NCI-H1092 treated with DMSO at 0.1 percent for 48 hours (cell line): ENCODE results near the gene PKD1.

Experiments
- DNase-seq: peaks from one replicate; lab custom pipeline; 2025; lab: John Stamatoyannopoulos, UW

Gene PKD1

DNA sequence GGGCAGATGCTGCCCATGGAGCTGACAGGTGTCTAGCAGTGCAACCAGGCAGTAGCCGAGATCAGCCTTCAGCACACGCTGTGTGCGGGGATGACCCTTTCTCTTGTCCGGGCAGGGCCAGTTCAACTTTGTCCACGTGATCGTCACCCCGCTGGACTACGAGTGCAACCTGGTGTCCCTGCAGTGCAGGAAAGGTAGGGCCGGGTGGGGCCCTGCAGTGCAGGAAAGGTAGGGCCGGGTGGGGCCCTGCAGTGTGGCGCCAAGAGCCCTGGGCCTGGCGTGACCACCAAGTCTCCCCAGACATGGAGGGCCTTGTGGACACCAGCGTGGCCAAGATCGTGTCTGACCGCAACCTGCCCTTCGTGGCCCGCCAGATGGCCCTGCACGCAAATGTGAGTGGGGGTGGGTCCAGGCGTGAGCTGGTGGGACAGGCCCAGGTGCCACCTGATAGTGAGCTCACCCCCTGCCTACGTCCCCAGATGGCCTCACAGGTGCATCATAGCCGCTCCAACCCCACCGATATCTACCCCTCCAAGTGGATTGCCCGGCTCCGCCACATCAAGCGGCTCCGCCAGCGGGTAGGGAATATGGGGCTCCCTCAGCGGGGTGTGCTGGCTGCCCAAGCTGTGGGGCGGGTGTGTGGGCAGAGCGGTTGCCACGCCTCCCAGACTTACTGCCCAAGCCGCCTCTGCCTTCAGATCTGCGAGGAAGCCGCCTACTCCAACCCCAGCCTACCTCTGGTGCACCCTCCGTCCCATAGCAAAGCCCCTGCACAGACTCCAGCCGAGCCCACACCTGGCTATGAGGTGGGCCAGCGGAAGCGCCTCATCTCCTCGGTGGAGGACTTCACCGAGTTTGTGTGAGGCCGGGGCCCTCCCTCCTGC is 47.7 kb downstream of the PKD1 start:
- DNase-seq: no peak

DNA sequence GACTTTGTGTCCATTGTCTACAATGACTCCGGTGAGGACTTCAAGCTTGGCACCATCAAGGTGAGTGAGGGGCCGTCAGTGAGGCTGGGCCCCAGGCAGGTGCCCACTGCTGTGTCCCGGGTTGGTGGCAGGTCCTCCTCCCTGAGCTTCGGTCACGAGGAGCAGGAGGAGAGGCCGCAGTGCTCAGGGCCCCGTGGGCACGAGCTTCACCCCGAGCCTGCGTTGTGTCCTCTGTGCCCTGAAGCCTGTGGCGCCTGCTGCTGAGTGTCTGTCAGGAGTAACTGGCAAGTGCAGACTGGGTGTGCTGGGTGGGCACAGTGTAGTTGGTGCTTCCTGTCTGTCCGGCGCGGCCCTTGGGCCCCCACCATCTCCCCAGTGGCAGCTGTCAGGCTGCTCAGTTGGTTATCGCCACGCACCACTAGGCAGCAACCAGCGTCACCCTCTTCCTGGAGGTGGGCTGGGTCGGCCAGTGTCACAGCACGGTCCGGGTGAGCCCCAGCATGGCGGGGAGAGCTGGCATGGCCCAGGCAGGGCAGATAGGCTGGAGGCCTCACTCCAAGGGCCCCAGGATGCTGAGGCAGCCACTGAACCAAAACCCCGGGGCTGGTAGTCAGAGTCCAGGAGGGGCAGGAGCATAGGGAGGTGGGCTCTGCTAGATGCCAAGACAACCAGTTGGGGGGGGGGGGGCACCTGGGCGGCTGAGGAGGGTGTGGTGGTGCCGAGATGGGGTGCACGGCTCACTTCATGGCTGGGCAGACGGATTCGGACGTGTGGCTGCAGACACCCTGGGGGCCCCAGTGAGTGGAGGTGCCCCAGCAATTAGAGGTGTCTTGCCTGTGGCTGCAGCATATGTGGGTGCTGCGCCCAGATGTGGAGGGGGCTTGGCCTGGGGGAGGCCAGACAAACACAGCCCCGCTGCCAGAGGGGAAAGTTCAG is 48.6 kb downstream of the PKD1 start:
- DNase-seq: no peak

DNA sequence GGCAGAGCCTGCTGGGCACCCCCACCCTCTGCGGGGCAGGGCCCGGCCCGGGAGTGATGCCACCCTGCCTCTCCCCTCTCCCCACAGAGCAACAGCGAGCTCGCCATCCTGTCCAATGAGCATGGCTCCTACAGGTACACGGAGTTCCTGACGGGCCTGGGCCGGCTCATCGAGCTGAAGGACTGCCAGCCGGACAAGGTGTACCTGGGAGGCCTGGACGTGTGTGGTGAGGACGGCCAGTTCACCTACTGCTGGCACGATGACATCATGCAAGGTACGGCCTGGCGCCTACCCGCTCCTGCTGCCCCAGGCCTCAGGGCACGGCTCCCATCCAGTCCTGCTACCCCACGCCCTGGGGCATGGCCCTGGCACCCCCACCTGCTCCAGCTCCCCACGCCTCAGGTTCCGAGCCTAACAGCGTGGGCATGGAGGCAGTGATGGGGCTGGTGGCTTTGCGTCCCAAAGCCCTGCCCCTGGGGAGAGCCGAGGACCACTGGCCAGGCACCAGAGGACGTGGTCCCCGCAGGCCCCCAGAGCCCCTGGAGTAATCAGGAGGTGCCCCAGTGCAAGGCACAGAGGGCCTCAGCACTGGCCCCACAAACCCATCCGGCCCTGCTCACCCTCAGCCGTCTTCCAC is 49.5 kb downstream of the PKD1 start:
- DNase-seq: no peak

DNA sequence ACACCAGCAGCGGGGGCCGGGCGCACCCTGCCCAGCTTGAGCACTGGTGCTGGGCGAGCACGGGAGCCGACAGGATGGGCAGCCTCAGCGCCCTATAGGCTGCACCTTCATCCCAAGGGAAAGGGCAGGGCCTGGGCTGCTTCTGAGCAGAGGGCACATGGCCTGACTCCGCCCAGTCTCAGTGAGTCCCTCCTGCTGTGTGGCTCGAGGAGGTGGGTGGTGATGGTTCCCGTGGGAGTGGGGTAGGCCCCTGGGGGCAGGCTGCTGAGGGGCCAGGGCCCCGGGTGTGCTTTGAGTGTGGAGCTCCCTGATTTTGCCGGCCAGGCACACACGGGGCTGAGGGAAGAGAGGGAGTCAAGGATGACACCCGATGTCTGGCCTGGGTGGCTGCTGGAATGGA is 50.0 kb downstream of the PKD1 start:
- no peak for DNase-seq

GRCh38 chr16:2084895-2085625 is 50.6 kb downstream of the PKD1 start:
- no peak for DNase-seq

- DNase-seq: no peak
These were observed 51.6 kb downstream of the PKD1 start for GRCh38 chr16:2083876-2084780.

DNA sequence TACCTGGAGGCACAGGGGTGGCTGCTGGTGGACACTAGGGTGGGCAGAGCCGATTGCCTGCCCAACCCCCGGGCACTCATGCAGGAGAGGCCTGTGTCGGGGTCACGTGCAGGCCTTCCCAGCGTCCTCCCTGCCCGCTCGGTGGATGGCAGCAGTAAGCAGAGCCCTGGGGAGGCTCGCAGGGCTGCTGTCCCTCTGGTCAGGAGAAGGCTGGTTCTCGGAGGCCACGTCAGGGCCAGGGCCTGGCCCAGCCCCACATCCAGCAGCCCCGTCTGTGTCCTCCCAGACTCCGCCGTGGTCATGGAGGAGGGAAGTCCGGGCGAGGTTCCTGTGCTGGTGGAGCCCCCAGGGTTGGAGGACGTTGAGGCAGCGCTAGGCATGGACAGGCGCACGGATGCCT is 52.3 kb downstream of the PKD1 start:
- DNase-seq: no peak

- DNase-seq: no peak
These were observed 52.7 kb downstream of the PKD1 start for GRCh38 chr16:2082983-2083364.

DNA sequence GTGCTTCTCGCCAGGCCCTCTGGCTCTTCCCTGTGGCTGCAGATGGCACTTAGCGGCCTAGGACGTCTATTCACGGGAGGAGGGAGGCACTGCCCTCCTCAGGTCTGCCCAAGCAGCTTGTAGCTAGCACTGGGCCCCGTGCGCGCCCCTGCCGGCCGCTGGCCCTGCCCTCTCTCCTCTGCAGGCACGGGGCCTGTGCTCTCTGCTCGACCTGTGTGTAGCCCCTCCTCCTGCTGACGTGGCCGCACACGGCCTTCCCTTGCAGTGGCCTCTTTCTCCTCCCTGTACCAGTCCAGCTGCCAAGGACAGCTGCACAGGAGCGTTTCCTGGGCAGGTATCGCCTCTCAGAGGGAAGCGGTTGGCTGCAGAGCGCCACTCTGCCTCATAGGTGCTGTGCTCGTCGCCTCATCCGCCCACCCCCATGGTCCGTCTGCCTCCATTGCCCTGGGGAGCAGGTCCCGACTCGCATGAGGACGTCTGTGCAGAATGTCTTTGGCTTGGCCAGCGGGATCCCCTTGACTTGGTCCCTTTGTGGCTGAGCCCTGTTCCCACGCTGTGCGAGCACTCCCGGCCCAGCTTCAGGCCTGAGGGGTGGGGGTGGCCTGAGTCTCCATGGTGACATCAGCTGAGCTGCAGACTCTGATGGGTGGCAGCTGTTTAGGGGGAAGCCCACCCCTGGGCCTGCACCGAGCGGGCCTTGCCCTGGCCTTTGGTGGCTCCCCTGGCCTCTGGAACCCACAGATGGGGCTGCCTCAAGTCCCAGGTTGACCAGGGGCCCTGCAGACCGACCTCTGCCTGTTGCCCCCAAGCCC is 53.3 kb downstream of the PKD1 start:
- no peak for DNase-seq

- no peak for DNase-seq
These were observed 54.3 kb downstream of the PKD1 start for GRCh38 chr16:2081201-2082084.

DNA sequence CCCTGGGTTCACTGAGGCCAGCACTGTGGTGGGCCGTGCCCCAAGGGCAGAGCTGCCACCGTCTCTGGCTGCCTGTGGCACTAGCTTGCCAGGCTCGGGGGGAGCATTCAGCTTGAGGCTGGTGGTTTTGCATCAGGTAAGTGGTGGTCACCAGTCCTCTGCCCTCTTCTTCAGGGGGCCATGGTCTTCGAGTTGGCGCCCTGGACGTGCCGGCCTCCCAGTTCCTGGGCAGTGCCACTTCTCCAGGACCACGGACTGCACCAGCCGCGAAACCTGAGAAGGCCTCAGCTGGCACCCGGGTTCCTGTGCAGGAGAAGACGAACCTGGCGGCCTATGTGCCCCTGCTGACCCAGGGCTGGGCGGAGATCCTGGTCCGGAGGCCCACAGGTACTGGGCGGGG is 55.7 kb downstream of the PKD1 start:
- no peak for DNase-seq

DNA sequence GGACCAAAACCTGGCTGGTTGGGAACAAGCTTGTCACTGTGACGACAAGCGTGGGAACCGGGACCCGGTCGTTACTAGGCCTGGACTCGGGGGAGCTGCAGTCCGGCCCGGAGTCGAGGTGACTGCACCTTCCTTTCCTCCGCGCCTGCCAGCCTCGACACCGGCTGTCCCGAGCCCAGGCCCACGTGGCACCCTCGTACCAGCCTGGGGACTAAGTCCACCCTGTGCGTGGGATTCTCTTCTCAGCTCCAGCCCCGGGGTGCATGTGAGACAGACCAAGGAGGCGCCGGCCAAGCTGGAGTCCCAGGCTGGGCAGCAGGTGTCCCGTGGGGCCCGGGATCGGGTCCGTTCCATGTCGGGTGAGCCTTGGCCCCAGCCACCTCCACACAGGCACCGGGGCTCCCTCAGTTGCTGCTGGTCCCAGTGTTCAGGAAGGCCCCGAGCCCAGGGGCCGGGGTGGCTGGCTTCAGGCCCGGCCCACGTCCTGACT is 56.3 kb downstream of the PKD1 start:
- no peak for DNase-seq

GRCh38 chr16:2078691-2079090 is 57.0 kb downstream of the PKD1 start:
- DNase-seq: no peak

DNA sequence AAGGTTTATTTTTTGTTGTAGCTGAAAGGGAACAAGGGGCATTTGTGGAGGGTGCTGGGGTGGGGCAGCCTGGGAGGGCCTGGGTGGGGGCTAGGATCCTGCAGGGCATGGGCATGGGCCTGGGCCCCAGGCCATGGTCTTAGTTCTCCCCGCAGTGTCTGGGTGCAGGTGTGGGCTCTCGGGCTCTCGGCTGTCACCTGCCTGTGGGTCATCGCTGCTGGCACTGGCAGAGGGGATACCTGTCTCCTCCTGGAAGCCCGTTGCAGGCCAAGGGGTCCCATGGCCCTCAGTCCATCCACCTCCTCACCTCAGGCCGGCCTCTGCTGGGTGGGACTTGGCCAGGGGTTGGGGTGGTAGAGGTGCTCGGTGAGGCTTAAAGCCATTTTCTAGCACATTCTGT is 57.6 kb downstream of the PKD1 start:
- DNase-seq: no peak

- DNase-seq: no peak
These were observed 58.0 kb downstream of the PKD1 start for GRCh38 chr16:2077696-2078095.

- no peak for DNase-seq
These were observed 58.7 kb downstream of the PKD1 start for GRCh38 chr16:2077016-2077415.

DNA sequence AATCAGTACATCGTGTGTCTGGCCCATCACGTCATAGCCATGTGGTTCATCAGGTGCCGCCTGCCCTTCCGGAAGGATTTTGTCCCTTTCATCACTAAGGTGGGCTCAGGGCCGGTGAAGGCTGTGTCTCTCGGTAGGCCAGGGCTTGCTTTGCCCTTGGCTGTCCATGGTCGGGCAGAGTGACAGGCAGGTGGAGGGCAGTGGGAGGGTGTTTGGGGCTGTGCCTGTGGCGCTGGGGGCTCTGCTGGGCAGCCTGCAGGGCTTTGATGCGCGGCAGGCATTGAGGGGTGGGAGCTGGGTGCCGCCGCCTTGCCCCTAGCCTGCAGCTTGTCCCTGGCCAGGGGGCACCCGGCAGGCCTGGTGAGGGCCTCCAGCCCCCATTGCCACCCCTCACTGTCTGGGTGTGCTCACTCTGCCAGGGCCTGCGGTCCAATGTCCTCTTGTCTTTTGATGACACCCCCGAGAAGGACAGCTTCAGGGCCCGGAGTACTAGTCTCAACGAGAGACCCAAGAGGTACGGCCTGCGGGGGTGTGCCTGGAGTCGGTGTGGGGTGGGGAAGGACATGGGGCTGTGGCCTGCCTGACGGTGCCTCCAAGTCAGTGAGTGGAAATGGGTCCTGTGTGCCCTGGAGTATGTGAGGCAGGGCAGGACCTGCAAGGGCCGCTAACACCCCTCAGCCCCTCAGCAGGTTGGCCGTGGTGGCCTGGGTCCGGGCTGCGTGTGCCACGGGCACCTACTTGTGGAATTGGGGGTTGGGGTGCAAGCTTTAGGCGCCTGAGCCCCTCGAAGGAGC is 59.4 kb downstream of the PKD1 start:
- no peak for DNase-seq

DNA sequence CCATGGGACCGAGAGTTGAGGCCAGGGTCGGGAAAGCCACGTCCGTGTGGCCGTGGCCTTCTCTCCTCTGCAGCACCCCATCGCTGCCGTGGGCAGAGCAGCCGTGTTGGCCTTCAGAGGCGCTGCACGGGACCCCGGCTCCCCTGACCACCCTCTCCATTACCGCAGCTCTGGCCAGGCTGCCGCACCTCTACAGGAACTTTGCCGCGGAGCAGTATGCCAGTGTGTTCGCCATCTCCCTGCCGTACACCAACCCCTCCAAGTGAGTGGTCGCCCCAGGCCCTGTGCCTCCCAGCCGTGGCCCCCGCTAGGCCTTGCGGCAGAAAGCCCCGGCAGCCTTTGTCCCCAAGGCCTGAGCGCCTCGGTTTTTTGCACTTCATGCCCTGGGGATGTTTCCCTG is 60.1 kb downstream of the PKD1 start:
- DNase-seq: no peak
